Mesenchymal stem cell (in vitro differentiated cells and primary cell): ENCODE results near the gene CYB5R4.

Experiments
- DNase-seq: peaks from one replicate; pipeline ENCODE4 v3.0.0-alpha.2; 2013
- H2AFZ ChIP-seq: one replicate; pipeline ENCODE4 v1.6.1; 2013; ENCODE audit warnings: low read depth, mild to moderate bottlenecking, control low read depth, inconsistent platforms, low read length, moderate library complexity
- H2AK5ac ChIP-seq: 2 replicates; pipeline ENCODE4 v1.6.1; 2013; ENCODE audit warnings: low read length, moderate library complexity, mild to moderate bottlenecking, inconsistent platforms; ENCODE audit not compliant: severe bottlenecking
- H2BK120ac ChIP-seq: one replicate; pipeline ENCODE4 v1.6.1; 2013; ENCODE audit warnings: low read depth, mild to moderate bottlenecking, inconsistent platforms, low read length, moderate library complexity
- H2BK12ac ChIP-seq, 2 experiments: one replicate each; pipeline ENCODE4 v1.6.1; 2013; ENCODE audit warnings: inconsistent platforms in 2 of 2, low read length in 2 of 2, mild to moderate bottlenecking in 2 of 2, moderate library complexity in 2 of 2, control low read depth in 1 of 2
- H2BK15ac ChIP-seq: one replicate; pipeline ENCODE4 v1.6.1; 2013; ENCODE audit warnings: mild to moderate bottlenecking, low read depth, inconsistent platforms; ENCODE audit not compliant: poor library complexity, severe bottlenecking
- H2BK5ac ChIP-seq: 2 replicates; pipeline ENCODE4 v1.6.1; 2013; ENCODE audit warnings: low read depth, mild to moderate bottlenecking, low read length, control low read depth, inconsistent platforms; ENCODE audit not compliant: poor library complexity, severe bottlenecking
- H3K14ac ChIP-seq, 2 experiments: one replicate each; pipeline ENCODE4 v1.6.1; 2013; ENCODE audit warnings: inconsistent platforms in 2 of 2, low read length in 2 of 2, control low read depth in 1 of 2, mild to moderate bottlenecking in 1 of 2, moderate library complexity in 1 of 2
- H3K18ac ChIP-seq, 2 experiments: one replicate each; pipeline ENCODE4 v1.6.1; 2013; ENCODE audit warnings: inconsistent platforms in 2 of 2, low read length in 2 of 2, control low read depth in 1 of 2, low read depth in 1 of 2, mild to moderate bottlenecking in 1 of 2
- H3K23ac ChIP-seq, 2 experiments: one replicate each; pipeline ENCODE4 v1.6.1; 2013; ENCODE audit warnings: inconsistent platforms in 2 of 2, low read length in 2 of 2, mild to moderate bottlenecking in 2 of 2, moderate library complexity in 2 of 2, control low read depth in 1 of 2
- H3K27ac ChIP-seq: 2 replicates; pipeline ENCODE4 v1.5.1; 2013; ENCODE audit warnings: mild to moderate bottlenecking, moderate library complexity, low read length, control low read depth, inconsistent platforms; ENCODE audit not compliant: poor library complexity, severe bottlenecking
- H3K27me3 ChIP-seq, 2 experiments: 2 replicates each; pipeline versions ENCODE4 v1.6.1 to v1.7.0; 2013; ENCODE audit warnings: low read length in 2 of 2, mild to moderate bottlenecking in 2 of 2, moderate library complexity in 2 of 2, control low read depth in 1 of 2, inconsistent platforms in 1 of 2; ENCODE audit not compliant: control insufficient read depth in 1 of 2, insufficient read depth in 1 of 2
- H3K36me3 ChIP-seq, 2 experiments: 2 replicates each; pipeline versions ENCODE4 v1.6.1 to v1.7.0; 2013; ENCODE audit warnings: low read length in 2 of 2, control low read depth in 1 of 2, inconsistent platforms in 1 of 2, low read depth in 1 of 2, mild to moderate bottlenecking in 1 of 2; ENCODE audit not compliant: insufficient read depth in 2 of 2, control insufficient read depth in 1 of 2
- H3K4ac ChIP-seq, 2 experiments: one replicate each; pipeline ENCODE4 v1.6.1; 2013; ENCODE audit warnings: inconsistent platforms in 2 of 2, low read length in 2 of 2, mild to moderate bottlenecking in 2 of 2, moderate library complexity in 2 of 2, control low read depth in 1 of 2, low read depth in 1 of 2
- H3K4me1 ChIP-seq: 2 replicates; pipeline ENCODE4 v1.6.1; 2013; ENCODE audit warnings: low read depth, low read length, control low read depth; ENCODE audit not compliant: control insufficient read depth, insufficient read depth
- H3K4me2 ChIP-seq: 2 replicates; pipeline ENCODE4 v1.6.1; 2013; ENCODE audit warnings: low read length, mild to moderate bottlenecking, inconsistent platforms; ENCODE audit not compliant: poor library complexity, severe bottlenecking
- H3K4me3 ChIP-seq, 2 experiments: 2 replicates each; pipeline versions ENCODE4 v1.5.1 to v1.7.0; 2013; ENCODE audit warnings: low read length in 2 of 2, mild to moderate bottlenecking in 2 of 2, control low read depth in 1 of 2, low read depth in 1 of 2; ENCODE audit not compliant: insufficient read depth in 1 of 2
- H3K79me1 ChIP-seq: replicated peaks from 2 replicates; pipeline ENCODE4 v1.6.1; 2013; ENCODE audit warnings: mild to moderate bottlenecking, control low read depth, low read length, inconsistent platforms; ENCODE audit not compliant: poor library complexity, severe bottlenecking
- H3K9ac ChIP-seq: 2 replicates; pipeline ENCODE4 v1.7.0; 2013; ENCODE audit warnings: mild to moderate bottlenecking, low read length, moderate library complexity
- H3K9me3 ChIP-seq: 2 replicates; pipeline ENCODE4 v1.7.0; 2013; ENCODE audit warnings: mild to moderate bottlenecking, low read length; ENCODE audit not compliant: control insufficient read depth
- H4K8ac ChIP-seq: one replicate; pipeline ENCODE4 v1.6.1; 2013; ENCODE audit warnings: inconsistent platforms, mild to moderate bottlenecking, low read length, moderate library complexity
- H4K91ac ChIP-seq: one replicate; pipeline ENCODE4 v1.6.1; 2013; ENCODE audit warnings: mild to moderate bottlenecking, low read length, inconsistent platforms
- WGBS: methylation state at CpG from one replicate; pipeline ENCODE4 v1.1.7; 2013; ENCODE audit warnings: mixed read lengths; 5-methylcytosine and 5-hydroxymethylcytosine counted together

The CYB5R4 gene

GRCh38 chr6:83974409-83975050, 115.0 kb downstream of the CYB5R4 start:
- Histone ChIP-seq H3K4ac (no peak overlapping the region), H2BK5ac (no peak overlapping the region), H2BK12ac (no peak overlapping the region), H3K27ac (no peak overlapping the region), H3K9ac (no peak overlapping the region), H3K79me1 (no peaks in the 10 kb centered on the region), H2AK5ac (no peak overlapping the region), H2BK120ac (no peak overlapping the region), H3K9me3 (peaks cover 5% of the 10 kb centered on the region), H3K27me3 (no peaks in the 10 kb centered on the region), H4K8ac (no peak overlapping the region), H3K4me2 (no peak overlapping the region), H2BK15ac (no peak overlapping the region), H3K14ac (no peak overlapping the region), H3K4me3 (no peak overlapping the region), H3K4me1 (no peaks in the 10 kb centered on the region), H3K23ac (no peak overlapping the region), H3K18ac (no peak overlapping the region), H4K91ac (no peak overlapping the region), H3K36me3 (no peaks in the 10 kb centered on the region), H2AFZ (no peak overlapping the region)
- no peak for DNase-seq
- 57% methylated on average over 2 of the region's 3 CpGs for WGBS

- Histone ChIP-seq H2BK120ac (no peak overlapping the region), H2BK12ac (no peak overlapping the region), H3K9ac (no peak overlapping the region), H2BK15ac (no peak overlapping the region), H3K4me2 (no peak overlapping the region), H2AK5ac (no peak overlapping the region), H4K91ac (no peak overlapping the region), H3K79me1 (no peaks in the 10 kb centered on the region), H3K18ac (no peak overlapping the region), H4K8ac (no peak overlapping the region), H3K36me3 (no peaks in the 10 kb centered on the region), H3K14ac (no peak overlapping the region), H2BK5ac (no peak overlapping the region), H2AFZ (no peak overlapping the region), H3K9me3 (no peaks in the 10 kb centered on the region), H3K4ac (no peak overlapping the region), H3K27ac (no peak overlapping the region), H3K4me1 (no peaks in the 10 kb centered on the region), H3K27me3 (no peaks in the 10 kb centered on the region), H3K23ac (no peak overlapping the region), H3K4me3 (no peak overlapping the region)
- DNase-seq, result no peak
- 57% methylated on average over 3 of the region's 5 CpGs for WGBS
These were observed 116.7 kb downstream of the CYB5R4 start for GRCh38 chr6:83976037-83976755.

DNA sequence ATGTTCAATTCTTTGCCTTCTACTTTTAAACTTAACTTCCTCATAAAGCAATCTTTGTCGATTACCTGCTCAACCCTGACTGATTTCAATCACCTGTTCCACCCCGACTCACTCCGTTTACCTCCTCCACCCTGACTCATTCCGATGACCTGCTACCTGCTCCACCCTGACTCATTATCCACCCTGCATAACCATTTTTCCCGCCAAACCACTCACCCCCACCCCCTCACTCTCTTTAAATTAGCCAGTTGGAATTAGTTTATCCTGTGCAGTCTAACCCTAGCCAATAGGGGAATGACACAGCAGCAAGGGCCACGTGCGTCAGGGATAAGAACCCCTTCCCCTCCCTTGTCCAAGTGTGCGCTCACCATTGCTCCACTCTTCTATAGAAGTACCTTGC, 117.4 kb downstream of the CYB5R4 start:
- Histone ChIP-seq H2BK5ac (no peak overlapping the region), H3K9ac (no peak overlapping the region), H3K14ac (no peak overlapping the region), H4K8ac (no peak overlapping the region), H3K18ac (no peak overlapping the region), H2AK5ac (no peak overlapping the region), H3K4me3 (no peak overlapping the region), H4K91ac (no peak overlapping the region), H2BK15ac (no peak overlapping the region), H2BK12ac (no peak overlapping the region), H2AFZ (no peak overlapping the region), H3K9me3 (no peaks in the 10 kb centered on the region), H2BK120ac (no peak overlapping the region), H3K23ac (no peak overlapping the region), H3K4me2 (no peak overlapping the region), H3K4ac (no peak overlapping the region), H3K27ac (no peak overlapping the region), H3K4me1 (no peaks in the 10 kb centered on the region), H3K27me3 (no peaks in the 10 kb centered on the region), H3K79me1 (no peaks in the 10 kb centered on the region), H3K36me3 (no peaks in the 10 kb centered on the region)
- DNase-seq, result no peak
- 89% methylated on average over 7 of the region's 8 CpGs for WGBS

GRCh38 chr6:83978324-83978734, 118.8 kb downstream of the CYB5R4 start:
- Histone ChIP-seq H3K27ac (no peak overlapping the region), H4K8ac (no peak overlapping the region), H2AK5ac (no peak overlapping the region), H2BK120ac (no peak overlapping the region), H2BK15ac (no peak overlapping the region), H3K9me3 (no peaks in the 10 kb centered on the region), H3K4ac (no peak overlapping the region), H2AFZ (no peak overlapping the region), H3K36me3 (no peaks in the 10 kb centered on the region), H3K79me1 (no peaks in the 10 kb centered on the region), H3K4me2 (no peak overlapping the region), H3K14ac (no peak overlapping the region), H3K4me3 (no peak overlapping the region), H3K9ac (no peak overlapping the region), H2BK12ac (no peak overlapping the region), H3K27me3 (no peaks in the 10 kb centered on the region), H2BK5ac (no peak overlapping the region), H3K18ac (no peak overlapping the region), H3K23ac (no peak overlapping the region), H4K91ac (no peak overlapping the region), H3K4me1 (no peaks in the 10 kb centered on the region)
- no peak for DNase-seq
- no CpG with 5 or more reads among the region's 1 CpG for WGBS
